CD14-positive monocyte (primary cell): ENCODE data around the gene RAB22A. TPM values are rescaled to one million over a fixed set of nuclear protein-coding genes. Genes with fewer than 3 reads are reported as not detected.

Experiments
- DNase-seq, 3 donors: peaks; one replicate each; pipeline ENCODE4 v3.0.0-alpha.2; 2011 to 2022
- H2AFZ ChIP-seq: 2 replicates; pipeline ENCODE4 v1.6.0; 2012; ENCODE audit warnings: mild to moderate bottlenecking, low read depth, low read length, inconsistent platforms; ENCODE audit not compliant: insufficient read depth, poor library complexity, severe bottlenecking
- H3K27ac ChIP-seq, 2 donors: 1 replicate in 1 of 2; 2 replicates in 1 of 2; pipeline ENCODE4 v1.5.1; 2012 to 2013; ENCODE audit warnings: low read length in 2 of 2, control low read depth in 1 of 2, inconsistent platforms in 1 of 2, low read depth in 1 of 2, mild to moderate bottlenecking in 1 of 2
- H3K27me3 ChIP-seq, 2 donors: one replicate each; pipeline versions ENCODE4 v1.6.0 to v1.6.1; 2011 to 2013; ENCODE audit warnings: low read length in 2 of 2; ENCODE audit not compliant: control insufficient read depth in 2 of 2, insufficient read depth in 2 of 2
- H3K36me3 ChIP-seq, 2 donors: replicated peaks in 1 of 2; 1 replicate in 1 of 2; 2 replicates in 1 of 2; pipeline versions ENCODE4 v1.5.1 to v1.6.1; 2012 to 2013; ENCODE audit warnings: low read length in 2 of 2, control low read depth in 1 of 2, inconsistent platforms in 1 of 2, mild to moderate bottlenecking in 1 of 2; ENCODE audit not compliant: insufficient read depth in 2 of 2, control insufficient read depth in 1 of 2
- H3K4me1 ChIP-seq, 2 donors: 1 replicate in 1 of 2; 2 replicates in 1 of 2; pipeline versions ENCODE4 v1.5.1 to v1.6.1; 2012 to 2013; ENCODE audit warnings: low read length in 2 of 2, control low read depth in 1 of 2, inconsistent platforms in 1 of 2, mild to moderate bottlenecking in 1 of 2, moderate library complexity in 1 of 2; ENCODE audit not compliant: insufficient read depth in 2 of 2, control insufficient read depth in 1 of 2
- H3K4me2 ChIP-seq: replicated peaks from 2 replicates; pipeline ENCODE3; 2012; ENCODE audit warnings: low read length, moderate library complexity, mild to moderate bottlenecking; ENCODE audit not compliant: poor library complexity, severe bottlenecking; ENCODE audit errors: extremely low read depth
- H3K4me3 ChIP-seq, 3 experiments: fragments of 200-600 bp in 1 of 3; sonication (generic) in 1 of 3; replicated peaks in 1 of 3; 1 replicate in 2 of 3; 2 replicates in 1 of 3; pipeline ENCODE4 v1.5.1; 2011 to 2013; ENCODE audit warnings: low read length in 3 of 3, mild to moderate bottlenecking in 3 of 3, control low read depth in 2 of 3, low read depth in 2 of 3, inconsistent platforms in 1 of 3, moderate library complexity in 1 of 3
- H3K79me2 ChIP-seq: 2 replicates; pipeline ENCODE4 v1.6.0; 2012; ENCODE audit warnings: mild to moderate bottlenecking, control low read depth, inconsistent platforms, low read length, moderate library complexity; ENCODE audit not compliant: insufficient read depth
- H3K9ac ChIP-seq: 2 replicates; pipeline ENCODE4 v1.6.0; 2017; ENCODE audit warnings: low read length, mild to moderate bottlenecking; ENCODE audit not compliant: insufficient read depth, poor library complexity, severe bottlenecking
- H3K9me3 ChIP-seq, 2 donors: replicated peaks in 1 of 2; 1 replicate in 1 of 2; 2 replicates in 1 of 2; pipeline versions ENCODE4 v1.5.1 to v1.6.1; 2012 to 2013; ENCODE audit warnings: low read length in 2 of 2, control low read depth in 1 of 2; ENCODE audit not compliant: control insufficient read depth in 1 of 2, insufficient read depth in 1 of 2
- H4K20me1 ChIP-seq: 2 replicates; pipeline ENCODE4 v1.6.0; 2012; ENCODE audit warnings: mild to moderate bottlenecking, low read length, control low read depth, moderate library complexity; ENCODE audit not compliant: insufficient read depth
- H3K27ac Mint-ChIP-seq, 7 donors: one replicate each; pipeline ENCODE4 v1.8.0; 2020; ENCODE audit warnings: mild to moderate bottlenecking in 7 of 7, mixed read lengths in 7 of 7, moderate library complexity in 6 of 7, inconsistent platforms in 2 of 7
- H3K27me3 Mint-ChIP-seq, 3 donors: one replicate each; pipeline ENCODE4 v1.8.0; 2021 to 2022; ENCODE audit warnings: low read depth in 3 of 3, mild to moderate bottlenecking in 3 of 3, mixed read lengths in 3 of 3, moderate library complexity in 3 of 3, inconsistent platforms in 1 of 3
- H3K36me3 Mint-ChIP-seq, 2 donors: one replicate each; pipeline ENCODE4 v1.8.0; 2020; ENCODE audit warnings: mixed read lengths in 2 of 2, inconsistent platforms in 1 of 2, mild to moderate bottlenecking in 1 of 2
- H3K4me1 Mint-ChIP-seq: one replicate; pipeline ENCODE4 v1.8.0; 2020; ENCODE audit warnings: mild to moderate bottlenecking, mixed read lengths
- H3K4me3 Mint-ChIP-seq, 2 donors: one replicate each; pipeline ENCODE4 v1.8.0; 2020; ENCODE audit warnings: mild to moderate bottlenecking in 2 of 2, mixed read lengths in 2 of 2, moderate library complexity in 1 of 2
- H3K9me3 Mint-ChIP-seq, 7 donors: one replicate each; pipeline ENCODE4 v1.8.0; 2020 to 2022; ENCODE audit warnings: mixed read lengths in 7 of 7, mild to moderate bottlenecking in 6 of 7, moderate library complexity in 6 of 7, inconsistent platforms in 2 of 7
- CTCF ChIP-seq: fragments of 200-600 bp; IDR thresholded peaks from one replicate; pipeline ENCODE4 v1.8.0; 2022; ENCODE audit warnings: antibody characterized with exemption, mild to moderate bottlenecking
- WGBS: methylation state at CpG from one replicate; pipeline ENCODE4 v1.1.5; 2013; ENCODE audit warnings: missing lambda C conversion rate; ENCODE audit not compliant: insufficient coverage; 5-methylcytosine and 5-hydroxymethylcytosine counted together
- intact Hi-C, 2 donors: fragments of 100-400 bp; cut with micrococcal nuclease; formaldehyde crosslinking; loops; one replicate each; pipeline versions ENCODE4 v1.15.0 to v1.15.1; 2023
- polyA plus RNA-seq, 3 donors: library from polyadenylated mRNA; depleted of rRNA in 1 of 3; unstranded in 2 of 3; stranded (reverse) in 1 of 3; fragments of 300-500 nt in 2 of 3; fragments of >200 nt in 1 of 3; fragmentation: Illumina TruSeq in 2 of 3; gene quantifications; 1 replicate in 2 of 3; 2 replicates in 1 of 3; pipeline ENCODE4 v1.2.3, GENCODE V29; 2012 to 2021

Gene RAB22A
- polyA plus RNA-seq, 3 donors: 5.8 to 10.6 (median 9.8) TPM

- no peak for TF ChIP-seq CTCF
- no peak overlapping the region for H3K4me2 ChIP-seq
- Mint-ChIP-seq H3K27ac (peak overlapping the region in 1 of 7 donors; percentile 22), H3K9me3 (peaks cover 0 to 2% (median 0%) of the 10 kb centered on the region in 7 donors), H3K27me3 (no peaks in the 10 kb centered on the region), H3K36me3 (peaks cover 30 to 36% of the 10 kb centered on the region in 2 donors), H3K4me3 (no peak overlapping the region), H3K4me1 (peaks cover 11% of the 10 kb centered on the region)
- H3K36me3 ChIP-seq: peaks cover 13 to 25% of the 10 kb centered on the region in 2 donors
- no peak overlapping the region for H3K4me3 ChIP-seq
- WGBS: 100% methylated on average over 1 of the region's 4 CpGs
- H4K20me1 ChIP-seq: peaks cover 80% of the 10 kb centered on the region
- no peak overlapping the region for H3K27ac ChIP-seq
- H3K27me3 ChIP-seq: no peaks in the 10 kb centered on the region
- no peak for DNase-seq
- peaks cover 17% of the 10 kb centered on the region for H3K79me2 ChIP-seq
- intact Hi-C loops: no loop called here
- H3K4me1 ChIP-seq: peaks cover 0 to 3% of the 10 kb centered on the region in 2 donors
- H3K9me3 ChIP-seq: no peaks in the 10 kb centered on the region
- H3K9ac ChIP-seq: no peak overlapping the region
- no peak overlapping the region for H2AFZ ChIP-seq
Measured at GRCh38 chr20:58340151-58340550, 30.6 kb downstream of the RAB22A start.

- Histone ChIP-seq H3K9ac (no peak overlapping the region), H4K20me1 (peaks cover 73% of the 10 kb centered on the region), H3K4me2 (no peak overlapping the region), H2AFZ (no peak overlapping the region), H3K27ac (no peak overlapping the region), H3K79me2 (peaks cover 10% of the 10 kb centered on the region), H3K4me3 (no peak overlapping the region), H3K36me3 (peaks cover 20 to 32% of the 10 kb centered on the region in 2 donors), H3K27me3 (no peaks in the 10 kb centered on the region), H3K4me1 (peaks cover 0 to 3% of the 10 kb centered on the region in 2 donors), H3K9me3 (no peaks in the 10 kb centered on the region)
- H3K9me3 Mint-ChIP-seq: peaks cover 0 to 2% (median 0%) of the 10 kb centered on the region in 7 donors
- TF ChIP-seq CTCF: no peak
- peaks cover 36 to 43% of the 10 kb centered on the region in 2 donors for H3K36me3 Mint-ChIP-seq
- H3K4me3 Mint-ChIP-seq: no peak overlapping the region
- DNase-seq: no peak
- intact Hi-C loops: no loop called here
- peak overlapping the region in 3 of 7 donors; percentile 9 to 67 (median 25) for H3K27ac Mint-ChIP-seq
- 82% methylated on average over 2 of the region's 2 CpGs for WGBS
- no peaks in the 10 kb centered on the region for H3K27me3 Mint-ChIP-seq
- peaks cover 11% of the 10 kb centered on the region for H3K4me1 Mint-ChIP-seq
Measured at GRCh38 chr20:58340853-58341252, 31.3 kb downstream of the RAB22A start.
